HL-60 (cell line): Measurements from ENCODE around the gene HOXB6.

Experiments used
- TF ChIP-seq, protein P1 (sequence below): IDR thresholded peaks from one replicate; pipeline ENCODE4 v1.5.1; 2011; ENCODE audit warnings: low read length, control low read depth, inconsistent platforms; ENCODE audit not compliant: insufficient read depth
- TF ChIP-seq, protein P2 (sequence below): IDR thresholded peaks from 2 replicates; pipeline ENCODE4 v1.6.1; 2012; ENCODE audit warnings: low read depth; ENCODE audit not compliant: insufficient replicate concordance

DNA sequence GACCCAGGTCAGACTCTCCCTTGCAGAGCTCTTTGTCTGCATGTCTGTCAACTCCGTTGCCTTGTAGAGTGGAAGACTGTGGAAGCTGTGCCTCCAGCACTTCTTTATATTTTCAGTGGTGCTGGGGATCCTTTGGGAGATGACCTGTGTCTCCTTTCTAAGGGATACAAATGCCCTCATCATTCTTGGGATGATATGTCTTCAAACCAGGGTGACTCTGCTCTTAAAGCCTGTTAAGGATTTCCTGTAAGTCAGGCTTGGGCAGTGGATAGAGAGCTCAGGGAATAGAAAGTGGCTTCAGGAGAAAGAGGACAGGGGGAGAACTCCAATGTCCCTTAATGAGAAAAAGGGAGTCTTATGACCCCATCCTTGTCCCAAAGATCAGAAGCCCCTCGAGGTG is 16.3 kb downstream of the HOXB6 start:
- TF ChIP-seq, protein P1, sequence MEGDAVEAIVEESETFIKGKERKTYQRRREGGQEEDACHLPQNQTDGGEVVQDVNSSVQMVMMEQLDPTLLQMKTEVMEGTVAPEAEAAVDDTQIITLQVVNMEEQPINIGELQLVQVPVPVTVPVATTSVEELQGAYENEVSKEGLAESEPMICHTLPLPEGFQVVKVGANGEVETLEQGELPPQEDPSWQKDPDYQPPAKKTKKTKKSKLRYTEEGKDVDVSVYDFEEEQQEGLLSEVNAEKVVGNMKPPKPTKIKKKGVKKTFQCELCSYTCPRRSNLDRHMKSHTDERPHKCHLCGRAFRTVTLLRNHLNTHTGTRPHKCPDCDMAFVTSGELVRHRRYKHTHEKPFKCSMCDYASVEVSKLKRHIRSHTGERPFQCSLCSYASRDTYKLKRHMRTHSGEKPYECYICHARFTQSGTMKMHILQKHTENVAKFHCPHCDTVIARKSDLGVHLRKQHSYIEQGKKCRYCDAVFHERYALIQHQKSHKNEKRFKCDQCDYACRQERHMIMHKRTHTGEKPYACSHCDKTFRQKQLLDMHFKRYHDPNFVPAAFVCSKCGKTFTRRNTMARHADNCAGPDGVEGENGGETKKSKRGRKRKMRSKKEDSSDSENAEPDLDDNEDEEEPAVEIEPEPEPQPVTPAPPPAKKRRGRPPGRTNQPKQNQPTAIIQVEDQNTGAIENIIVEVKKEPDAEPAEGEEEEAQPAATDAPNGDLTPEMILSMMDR = no peak
- TF ChIP-seq, protein P2, sequence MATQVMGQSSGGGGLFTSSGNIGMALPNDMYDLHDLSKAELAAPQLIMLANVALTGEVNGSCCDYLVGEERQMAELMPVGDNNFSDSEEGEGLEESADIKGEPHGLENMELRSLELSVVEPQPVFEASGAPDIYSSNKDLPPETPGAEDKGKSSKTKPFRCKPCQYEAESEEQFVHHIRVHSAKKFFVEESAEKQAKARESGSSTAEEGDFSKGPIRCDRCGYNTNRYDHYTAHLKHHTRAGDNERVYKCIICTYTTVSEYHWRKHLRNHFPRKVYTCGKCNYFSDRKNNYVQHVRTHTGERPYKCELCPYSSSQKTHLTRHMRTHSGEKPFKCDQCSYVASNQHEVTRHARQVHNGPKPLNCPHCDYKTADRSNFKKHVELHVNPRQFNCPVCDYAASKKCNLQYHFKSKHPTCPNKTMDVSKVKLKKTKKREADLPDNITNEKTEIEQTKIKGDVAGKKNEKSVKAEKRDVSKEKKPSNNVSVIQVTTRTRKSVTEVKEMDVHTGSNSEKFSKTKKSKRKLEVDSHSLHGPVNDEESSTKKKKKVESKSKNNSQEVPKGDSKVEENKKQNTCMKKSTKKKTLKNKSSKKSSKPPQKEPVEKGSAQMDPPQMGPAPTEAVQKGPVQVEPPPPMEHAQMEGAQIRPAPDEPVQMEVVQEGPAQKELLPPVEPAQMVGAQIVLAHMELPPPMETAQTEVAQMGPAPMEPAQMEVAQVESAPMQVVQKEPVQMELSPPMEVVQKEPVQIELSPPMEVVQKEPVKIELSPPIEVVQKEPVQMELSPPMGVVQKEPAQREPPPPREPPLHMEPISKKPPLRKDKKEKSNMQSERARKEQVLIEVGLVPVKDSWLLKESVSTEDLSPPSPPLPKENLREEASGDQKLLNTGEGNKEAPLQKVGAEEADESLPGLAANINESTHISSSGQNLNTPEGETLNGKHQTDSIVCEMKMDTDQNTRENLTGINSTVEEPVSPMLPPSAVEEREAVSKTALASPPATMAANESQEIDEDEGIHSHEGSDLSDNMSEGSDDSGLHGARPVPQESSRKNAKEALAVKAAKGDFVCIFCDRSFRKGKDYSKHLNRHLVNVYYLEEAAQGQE = no peak
